ENCODE measurements around the gene UHRF2. TPM values are rescaled to one million over a fixed set of nuclear protein-coding genes. Genes with fewer than 3 reads are reported as not detected.
A peak's percentile ranks its signal among the peaks of the same experiment; 100 is the strongest.

UHRF2 gene
- total RNA-seq, 6 donors from 2014 or later: 30.4 to 110 (median 36.1) TPM

DNA sequence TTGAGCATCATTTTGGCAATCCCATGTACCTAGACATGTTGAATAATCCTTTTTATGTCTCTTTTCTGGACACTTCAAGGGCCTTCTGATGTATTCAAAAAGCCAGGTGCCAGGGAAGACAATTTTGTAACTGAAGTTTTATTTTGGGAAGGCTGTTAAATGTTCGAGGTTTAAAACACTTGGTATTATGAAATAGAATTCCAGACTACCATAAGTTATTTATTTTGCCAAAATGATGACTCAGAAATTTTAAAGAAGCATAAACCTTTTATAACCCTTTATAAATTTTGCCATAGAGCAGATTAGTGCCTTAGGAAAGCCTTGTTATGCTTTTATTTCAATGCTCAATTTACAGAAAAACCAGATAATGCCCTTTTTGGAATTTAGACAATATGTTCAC is 30.3 kb upstream of the UHRF2 start:
- no peak for DNase-seq
- no peaks in the 10 kb centered on the region for H3K27me3 ChIP-seq
- peaks cover 0 to 2% (median 0%) of the 10 kb centered on the region in 4 donors for H3K9me3 ChIP-seq
- no peak overlapping the region for H3K4me3 ChIP-seq
- 17 to 37% methylated on average over 1 of the region's 1 CpG for WGBS, 2 donors
- H3K36me3 ChIP-seq: no peaks in the 10 kb centered on the region
- TF ChIP-seq POLR2AphosphoS5 (IDR thresholded peaks at IDR 0.05): no peak
- ATAC-seq (ENCODE audit: low FRiP score in 2 of 2): no peak
- H3K4me1 ChIP-seq: no peaks in the 10 kb centered on the region
- no peak overlapping the region for H3K27ac ChIP-seq

DNA sequence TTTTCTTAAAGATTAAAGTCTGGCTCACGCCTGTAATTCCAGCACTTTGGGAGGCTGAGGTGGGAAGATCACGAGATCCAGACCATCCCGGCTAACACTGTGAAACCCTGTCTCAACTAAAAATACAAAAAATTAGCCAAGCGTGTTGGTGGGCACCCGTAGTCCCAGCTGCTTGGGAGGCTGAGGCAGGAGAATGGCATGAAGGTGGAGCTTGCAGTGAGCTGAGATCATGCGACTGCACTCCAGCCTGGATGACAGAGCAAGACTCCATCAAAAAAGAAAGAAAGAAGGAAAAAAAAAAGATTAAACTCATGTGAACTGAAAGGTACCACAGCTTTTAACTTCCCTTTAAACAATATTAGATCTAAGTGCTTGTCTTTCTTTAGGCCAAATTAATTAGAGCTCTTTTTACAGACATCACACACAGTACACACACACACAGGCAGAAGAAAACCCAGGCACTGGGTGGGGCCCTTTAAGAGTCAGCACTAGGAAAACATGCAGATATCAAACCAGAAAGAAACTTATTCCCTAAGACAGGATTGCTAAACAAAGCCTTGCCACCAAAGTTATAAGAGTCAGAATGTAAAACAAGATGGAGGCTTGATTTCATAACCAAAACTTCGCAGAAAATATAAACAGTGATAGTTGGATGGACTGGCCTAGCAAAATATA is 29.3 kb upstream of the UHRF2 start:
- Histone ChIP-seq H3K4me3 (no peak overlapping the region), H3K27ac (no peak overlapping the region), H3K36me3 (no peaks in the 10 kb centered on the region), H3K9me3 (peaks cover 0 to 2% (median 0%) of the 10 kb centered on the region in 4 donors), H3K27me3 (no peaks in the 10 kb centered on the region), H3K4me1 (no peaks in the 10 kb centered on the region)
- DNase-seq: no peak
- 90 to 94% methylated on average over 7 of the region's 7 CpGs for WGBS, 2 donors
- ATAC-seq (ENCODE audit: low FRiP score in 2 of 2): peak in 1 of 2 donors; percentile 70
- TF ChIP-seq POLR2AphosphoS5 (IDR thresholded peaks at IDR 0.05) (no peak), EP300 (IDR thresholded peaks at IDR 0.05) (no peak), POLR2A (IDR thresholded peaks at IDR 0.05) (no peak)
- TF ChIP-seq, protein P1, sequence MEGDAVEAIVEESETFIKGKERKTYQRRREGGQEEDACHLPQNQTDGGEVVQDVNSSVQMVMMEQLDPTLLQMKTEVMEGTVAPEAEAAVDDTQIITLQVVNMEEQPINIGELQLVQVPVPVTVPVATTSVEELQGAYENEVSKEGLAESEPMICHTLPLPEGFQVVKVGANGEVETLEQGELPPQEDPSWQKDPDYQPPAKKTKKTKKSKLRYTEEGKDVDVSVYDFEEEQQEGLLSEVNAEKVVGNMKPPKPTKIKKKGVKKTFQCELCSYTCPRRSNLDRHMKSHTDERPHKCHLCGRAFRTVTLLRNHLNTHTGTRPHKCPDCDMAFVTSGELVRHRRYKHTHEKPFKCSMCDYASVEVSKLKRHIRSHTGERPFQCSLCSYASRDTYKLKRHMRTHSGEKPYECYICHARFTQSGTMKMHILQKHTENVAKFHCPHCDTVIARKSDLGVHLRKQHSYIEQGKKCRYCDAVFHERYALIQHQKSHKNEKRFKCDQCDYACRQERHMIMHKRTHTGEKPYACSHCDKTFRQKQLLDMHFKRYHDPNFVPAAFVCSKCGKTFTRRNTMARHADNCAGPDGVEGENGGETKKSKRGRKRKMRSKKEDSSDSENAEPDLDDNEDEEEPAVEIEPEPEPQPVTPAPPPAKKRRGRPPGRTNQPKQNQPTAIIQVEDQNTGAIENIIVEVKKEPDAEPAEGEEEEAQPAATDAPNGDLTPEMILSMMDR (IDR thresholded peaks at IDR 0.05): no peak

DNA sequence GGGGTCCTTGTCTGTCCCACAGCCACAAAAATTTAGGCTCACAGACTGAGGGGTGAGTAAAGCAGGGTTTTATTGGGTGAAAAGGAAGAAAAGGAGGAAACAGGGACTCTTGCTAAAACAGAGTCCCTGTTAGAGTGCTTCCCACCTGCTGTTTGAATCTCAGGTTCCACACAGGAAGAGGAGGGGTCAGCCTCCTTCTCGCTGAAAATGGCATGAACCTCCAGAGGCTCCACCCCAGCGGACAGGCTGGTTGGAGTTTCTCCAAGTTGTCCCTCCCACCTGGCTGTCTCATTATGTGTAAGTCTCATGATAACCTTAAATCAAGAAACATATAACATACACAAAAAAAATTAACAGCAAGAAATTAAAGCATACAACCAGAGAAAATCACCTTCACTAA is 28.3 kb upstream of the UHRF2 start:
- H3K27me3 ChIP-seq: no peaks in the 10 kb centered on the region
- H3K9me3 ChIP-seq: peaks cover 0 to 2% (median 0%) of the 10 kb centered on the region in 4 donors
- ATAC-seq (ENCODE audit: low FRiP score in 2 of 2): no peak
- no peak for DNase-seq
- no peak for TF ChIP-seq POLR2AphosphoS5 (IDR thresholded peaks at IDR 0.05)
- no peak for TF ChIP-seq EP300 (IDR thresholded peaks at IDR 0.05)
- TF ChIP-seq POLR2A (IDR thresholded peaks at IDR 0.05): no peak
- TF ChIP-seq, protein P1 (IDR thresholded peaks at IDR 0.05): no peak
- H3K36me3 ChIP-seq: no peaks in the 10 kb centered on the region
- 51 to 61% methylated on average over 2 of the region's 2 CpGs for WGBS, 2 donors
- no peak overlapping the region for H3K27ac ChIP-seq
- H3K4me1 ChIP-seq: no peaks in the 10 kb centered on the region
- H3K4me3 ChIP-seq: no peak overlapping the region

DNA sequence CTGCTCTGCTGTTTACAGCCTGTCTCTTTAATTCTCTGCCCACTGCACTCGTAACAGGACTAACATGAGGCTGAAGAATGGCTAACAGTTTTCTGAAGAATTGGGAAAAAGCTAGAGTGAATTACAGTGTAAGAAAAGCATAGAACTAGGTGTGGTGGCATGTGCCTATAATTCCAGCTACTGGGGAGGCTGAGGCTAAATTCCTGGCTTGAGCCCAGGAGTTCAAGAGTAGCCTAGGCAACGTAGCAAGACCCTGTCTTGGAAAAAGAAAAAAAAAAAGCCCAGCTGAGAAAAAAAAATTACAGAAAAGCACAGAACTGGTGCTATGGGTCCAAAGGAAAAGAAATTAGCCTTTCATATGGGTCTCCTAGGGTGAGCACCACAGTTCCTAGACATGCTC is 13.9 kb upstream of the UHRF2 start:
- TF ChIP-seq POLR2AphosphoS5 (IDR thresholded peaks at IDR 0.05): no peak
- no peak for TF ChIP-seq POLR2A (IDR thresholded peaks at IDR 0.05)
- TF ChIP-seq, protein P1 (IDR thresholded peaks at IDR 0.05): no peak
- TF ChIP-seq EP300 (IDR thresholded peaks at IDR 0.05): no peak
- H3K4me1 ChIP-seq: no peaks in the 10 kb centered on the region
- H3K9me3 ChIP-seq: no peaks in the 10 kb centered on the region
- H3K36me3 ChIP-seq: no peaks in the 10 kb centered on the region
- 48 to 62% methylated on average over 2 of the region's 2 CpGs for WGBS, 2 donors
- ATAC-seq (ENCODE audit: low FRiP score in 2 of 2): no peak
- no peak overlapping the region for H3K27ac ChIP-seq
- no peak overlapping the region for H3K4me3 ChIP-seq
- H3K27me3 ChIP-seq: no peaks in the 10 kb centered on the region
- DNase-seq: no peak

DNA sequence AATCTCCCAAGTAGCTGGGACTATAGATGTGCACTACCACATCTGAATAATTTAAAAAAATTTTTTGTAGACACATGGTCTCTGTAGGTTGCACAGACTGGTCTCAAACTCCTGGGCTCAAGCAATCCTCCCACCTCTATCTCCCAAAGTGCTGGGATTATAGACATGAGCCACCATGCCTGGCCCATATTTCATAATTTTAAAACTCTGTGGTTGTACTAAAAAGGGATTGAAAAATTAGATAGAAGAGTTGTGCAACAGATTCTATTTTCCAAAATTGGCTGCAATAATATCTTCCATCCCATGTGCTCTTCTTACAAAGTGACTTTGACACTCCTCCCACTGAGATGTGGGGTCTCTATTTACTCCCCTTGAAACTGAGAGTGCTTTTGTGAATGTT is 7.6 kb upstream of the UHRF2 start:
- DNase-seq: no peak
- no peak for ATAC-seq (ENCODE audit: low FRiP score in 2 of 2)
- no peaks in the 10 kb centered on the region for H3K4me1 ChIP-seq
- H3K9me3 ChIP-seq: no peaks in the 10 kb centered on the region
- H3K27me3 ChIP-seq: no peaks in the 10 kb centered on the region
- H3K27ac ChIP-seq: no peak overlapping the region
- H3K36me3 ChIP-seq: no peaks in the 10 kb centered on the region
- TF ChIP-seq, protein P1 (IDR thresholded peaks at IDR 0.05): no peak
- TF ChIP-seq POLR2A (IDR thresholded peaks at IDR 0.05) (no peak), POLR2AphosphoS5 (IDR thresholded peaks at IDR 0.05) (no peak), EP300 (IDR thresholded peaks at IDR 0.05) (no peak)
- H3K4me3 ChIP-seq: no peak overlapping the region

Data from upper lobe of left lung (tissue), 6 donors.